ENCODE data around the gene PPM1H.

GRCh38 chr12:62632411-62632918 is 302.5 kb downstream of the PPM1H start:
- TF ChIP-seq CTCF (IDR thresholded peaks at IDR 0.05; ENCODE audit: low read length) (no peak), EZH2 (IDR thresholded peaks at IDR 0.05; ENCODE audit: borderline replicate concordance, low read length) (no peak)

Data from OCI-LY1 (cell line).